GM10248 (cell line): ENCODE results near the gene ZNF317.

ENCODE experiments used
- CTCF ChIA-PET: fragments of 300-600 bp; sonication (Branson Sonifier 250); formaldehyde crosslinking; extraction: SDS; loops from one replicate; lab custom pipeline; 2021; ENCODE audit warnings: antibody characterized with exemption; lab: Yijun Ruan, JAX
- POLR2A ChIA-PET: fragments of 350-650 bp; sonication (Branson Sonifier 250); formaldehyde crosslinking; extraction: SDS; loops from one replicate; lab custom pipeline; 2020; ENCODE audit warnings: antibody characterized with exemption; lab: Yijun Ruan, JAX
- DNase-seq: peaks from one replicate; pipeline ENCODE4 v3.0.0; 2012; ENCODE audit errors: extremely low spot score
- TF ChIP-seq, protein P1 (sequence below): IDR thresholded peaks from 2 replicates; pipeline ENCODE4 v1.5.1; 2012; ENCODE audit warnings: mild to moderate bottlenecking, low read depth; ENCODE audit errors: extremely low read depth, missing control alignments, control extremely low read depth

Gene ZNF317

DNA sequence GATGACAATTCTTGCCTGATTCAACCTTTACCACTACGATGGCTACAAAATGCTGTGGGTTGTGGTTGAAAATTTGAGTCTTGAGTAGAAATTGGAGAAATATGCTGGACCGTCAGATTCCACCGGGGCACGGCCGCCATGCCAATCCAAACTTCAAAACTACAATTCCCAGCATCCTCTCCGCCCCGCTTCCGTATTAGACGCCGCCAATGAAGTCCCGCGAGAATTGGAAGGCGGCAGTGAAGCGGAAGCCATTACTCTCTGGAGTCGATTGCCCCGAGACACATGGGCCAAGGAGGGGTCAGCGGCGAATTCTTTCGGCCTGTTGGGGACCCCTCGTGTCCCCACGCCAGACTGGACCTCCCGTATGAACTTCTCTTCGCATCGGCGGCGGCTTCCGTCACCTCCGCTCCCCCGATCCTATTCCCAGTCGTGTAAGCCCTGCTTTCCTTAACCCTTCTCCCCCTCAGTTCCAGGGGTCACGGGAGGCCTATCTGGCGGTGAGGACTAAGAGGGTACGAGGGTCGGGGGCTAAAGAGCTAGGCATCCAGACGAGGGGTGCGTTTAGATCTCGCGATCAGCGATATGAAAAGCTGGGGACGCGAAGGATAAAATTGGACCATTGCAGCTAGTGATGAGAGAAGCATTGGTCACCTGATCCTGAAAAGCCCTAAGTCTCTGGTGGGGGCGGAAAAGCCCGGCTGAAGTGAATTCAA is at the start of gene ZNF317:
Gene ZNF317, plus strand, starts transcription at position 239 of the 716 bp plus-strand sequence. CDS start 15,620 bp downstream, outside the sequence.
- CTCF ChIA-PET, result no interaction called here
- POLR2A ChIA-PET, result interaction anchor here (0.6 kb wide), 1 partner anchor 627 kb away, joined by 3 read pairs; no protein-coding TSS in a partner anchor
- TF ChIP-seq, protein P1, sequence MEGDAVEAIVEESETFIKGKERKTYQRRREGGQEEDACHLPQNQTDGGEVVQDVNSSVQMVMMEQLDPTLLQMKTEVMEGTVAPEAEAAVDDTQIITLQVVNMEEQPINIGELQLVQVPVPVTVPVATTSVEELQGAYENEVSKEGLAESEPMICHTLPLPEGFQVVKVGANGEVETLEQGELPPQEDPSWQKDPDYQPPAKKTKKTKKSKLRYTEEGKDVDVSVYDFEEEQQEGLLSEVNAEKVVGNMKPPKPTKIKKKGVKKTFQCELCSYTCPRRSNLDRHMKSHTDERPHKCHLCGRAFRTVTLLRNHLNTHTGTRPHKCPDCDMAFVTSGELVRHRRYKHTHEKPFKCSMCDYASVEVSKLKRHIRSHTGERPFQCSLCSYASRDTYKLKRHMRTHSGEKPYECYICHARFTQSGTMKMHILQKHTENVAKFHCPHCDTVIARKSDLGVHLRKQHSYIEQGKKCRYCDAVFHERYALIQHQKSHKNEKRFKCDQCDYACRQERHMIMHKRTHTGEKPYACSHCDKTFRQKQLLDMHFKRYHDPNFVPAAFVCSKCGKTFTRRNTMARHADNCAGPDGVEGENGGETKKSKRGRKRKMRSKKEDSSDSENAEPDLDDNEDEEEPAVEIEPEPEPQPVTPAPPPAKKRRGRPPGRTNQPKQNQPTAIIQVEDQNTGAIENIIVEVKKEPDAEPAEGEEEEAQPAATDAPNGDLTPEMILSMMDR, result no peak
- DNase-seq, result peak; percentile 90

DNA sequence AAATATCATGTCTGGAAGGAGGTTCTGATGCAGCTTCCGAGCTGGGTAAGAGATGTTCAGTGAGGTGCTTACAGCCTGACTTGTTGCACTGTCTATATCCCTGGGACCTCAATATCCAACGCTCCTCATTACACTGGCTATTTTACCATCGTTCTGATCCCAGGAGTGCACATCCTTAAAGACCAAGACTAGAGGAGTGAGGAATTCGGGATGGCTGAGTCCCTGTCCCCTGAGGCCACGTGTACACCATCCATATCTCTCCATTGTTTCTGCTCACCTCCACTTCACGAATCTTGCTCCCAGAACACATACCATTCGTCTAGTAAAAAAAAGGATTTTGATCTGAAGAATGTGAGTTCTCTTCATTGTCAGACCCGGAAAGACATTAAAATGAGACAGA is 32.8 kb upstream of the ZNF317 start, which contains the start of gene OR7G2:
Gene OR7G2, minus strand, starts transcription at position 101 of the 400 bp plus-strand sequence. CDS start 4,232 bp downstream, outside the sequence.
- DNase-seq, result no peak
- CTCF ChIA-PET, result no interaction called here
- TF ChIP-seq, protein P1, result no peak
- POLR2A ChIA-PET, result no interaction called here

DNA sequence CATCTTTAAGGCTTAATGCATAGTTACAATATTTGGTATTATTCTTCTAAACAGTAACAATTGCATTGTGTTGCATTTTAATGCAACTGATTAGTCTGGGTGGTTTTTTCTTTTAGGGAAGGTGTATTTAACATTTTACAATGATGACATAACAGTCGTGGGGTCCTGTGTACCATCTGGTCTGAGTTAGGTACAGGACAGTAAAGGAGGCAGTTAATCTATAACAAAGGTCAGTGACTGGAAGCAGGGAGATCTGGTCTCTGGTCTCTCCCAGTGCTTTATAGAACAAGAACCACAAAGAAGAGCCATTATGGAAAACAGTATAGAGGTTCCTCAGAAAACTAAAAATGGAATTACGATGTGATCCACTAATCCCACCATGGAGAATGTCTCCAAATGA is 30.2 kb upstream of the ZNF317 start:
- no peak for DNase-seq
- TF ChIP-seq, protein P1, result no peak
- POLR2A ChIA-PET, result no interaction called here
- CTCF ChIA-PET, result no interaction called here

DNA sequence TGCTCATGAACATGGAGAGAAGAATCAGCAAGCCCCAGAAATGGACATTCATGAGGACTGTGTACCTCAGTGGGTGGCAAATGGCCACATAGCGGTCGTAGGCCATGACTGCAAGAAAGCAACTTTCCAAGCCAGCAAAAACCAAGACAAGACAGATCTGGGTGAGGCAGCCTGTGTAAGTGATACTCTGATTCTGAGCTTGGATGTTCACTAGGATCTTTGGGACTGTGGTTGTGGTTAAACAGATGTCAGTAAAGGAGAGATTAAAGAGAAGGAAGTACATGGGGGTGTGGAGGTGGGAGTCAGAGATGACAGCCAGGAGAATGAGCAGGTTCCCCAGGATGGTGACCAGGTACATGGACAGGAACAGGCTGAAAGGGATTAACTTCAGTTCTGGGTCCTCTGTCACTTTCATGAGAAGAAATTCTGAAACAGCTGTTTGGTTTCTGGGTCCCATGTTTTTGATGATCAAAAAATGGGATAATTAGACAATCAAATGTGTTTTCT is 24.8 kb upstream of the ZNF317 start, which contains the start of gene OR7G1:
Gene OR7G1, minus strand, starts transcription at position 457 of the 507 bp plus-strand sequence. Its CDS starts 0 bp downstream, at position 457.
- POLR2A ChIA-PET, result no interaction called here
- TF ChIP-seq, protein P1, result no peak
- CTCF ChIA-PET, result no interaction called here
- DNase-seq, result no peak

DNA sequence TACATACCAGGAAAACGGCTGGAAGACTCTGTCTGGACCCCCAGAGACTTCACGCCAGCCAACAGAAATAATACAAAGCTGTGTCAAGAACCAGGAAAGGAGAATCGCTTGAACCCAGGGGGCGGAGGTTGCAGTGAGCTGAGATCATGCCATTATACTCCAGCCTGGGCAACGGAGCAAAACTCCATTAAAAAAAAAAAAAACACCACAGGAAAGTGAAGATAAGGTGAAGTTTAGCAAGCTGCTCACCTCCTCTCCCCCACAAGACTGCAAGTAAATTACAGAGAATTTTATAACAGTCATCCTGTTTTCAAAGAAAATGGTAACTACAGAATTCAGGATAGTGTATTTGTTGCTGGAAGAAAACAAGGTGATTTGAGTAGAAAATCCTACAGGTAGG is 23.6 kb upstream of the ZNF317 start:
- TF ChIP-seq, protein P1, result no peak
- CTCF ChIA-PET, result no interaction called here
- POLR2A ChIA-PET, result no interaction called here
- DNase-seq, result no peak

DNA sequence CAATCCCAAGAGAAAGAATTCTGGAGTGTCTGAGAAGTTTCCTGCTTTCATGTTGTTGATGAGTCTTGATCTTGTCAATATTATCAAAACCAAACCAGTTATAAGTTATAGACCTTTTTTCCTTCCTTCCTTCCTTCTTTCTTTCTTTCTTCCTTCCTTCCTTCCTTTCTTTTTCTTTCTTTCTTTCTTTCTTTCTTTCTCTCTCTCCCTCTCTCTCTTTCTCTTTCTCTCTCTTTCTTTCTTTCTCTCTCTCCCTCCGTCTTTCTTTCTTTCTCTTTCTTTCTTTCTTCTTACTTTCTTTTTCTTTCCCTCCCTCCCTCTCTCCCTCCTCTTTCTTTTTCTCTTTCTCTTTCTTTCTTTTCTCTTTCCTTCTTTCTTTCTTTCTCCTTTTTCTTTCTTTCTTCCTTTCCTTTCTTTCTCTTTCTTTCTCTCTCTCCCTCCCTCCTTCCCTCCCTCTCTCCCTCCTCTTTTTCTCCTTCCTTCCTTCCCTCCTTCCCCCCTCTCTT is 13.2 kb upstream of the ZNF317 start, which contains the start of gene OR7G3:
Gene OR7G3, minus strand, starts transcription at position 51 of the 506 bp plus-strand sequence. Its CDS starts 0 bp downstream, at position 51.
- TF ChIP-seq, protein P1, result no peak
- ChIA-PET CTCF (no interaction called here), POLR2A (no interaction called here)
- no peak for DNase-seq
